Measurements from ENCODE around the gene KIAA0319L.

DNA sequence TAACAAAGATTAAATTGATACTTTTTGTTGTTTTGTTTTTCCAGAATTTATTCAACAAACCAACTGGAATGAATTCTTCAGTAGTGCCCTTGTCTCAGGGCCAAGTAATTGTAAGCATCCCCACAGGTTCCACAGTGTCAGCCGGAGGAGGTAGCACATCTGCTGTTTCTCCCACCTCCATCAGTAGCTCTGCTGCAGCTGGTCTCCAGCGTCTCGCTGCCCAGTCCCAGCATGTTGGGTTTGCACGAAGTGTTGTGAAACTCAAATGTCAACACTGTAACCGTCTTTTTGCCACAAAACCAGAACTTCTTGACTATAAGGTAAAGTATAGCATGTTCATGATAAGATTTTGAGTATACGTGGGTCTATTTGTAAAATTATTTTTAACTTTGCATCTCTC, 170.2 kb downstream of the KIAA0319L start:
- TF ChIP-seq, protein P1, sequence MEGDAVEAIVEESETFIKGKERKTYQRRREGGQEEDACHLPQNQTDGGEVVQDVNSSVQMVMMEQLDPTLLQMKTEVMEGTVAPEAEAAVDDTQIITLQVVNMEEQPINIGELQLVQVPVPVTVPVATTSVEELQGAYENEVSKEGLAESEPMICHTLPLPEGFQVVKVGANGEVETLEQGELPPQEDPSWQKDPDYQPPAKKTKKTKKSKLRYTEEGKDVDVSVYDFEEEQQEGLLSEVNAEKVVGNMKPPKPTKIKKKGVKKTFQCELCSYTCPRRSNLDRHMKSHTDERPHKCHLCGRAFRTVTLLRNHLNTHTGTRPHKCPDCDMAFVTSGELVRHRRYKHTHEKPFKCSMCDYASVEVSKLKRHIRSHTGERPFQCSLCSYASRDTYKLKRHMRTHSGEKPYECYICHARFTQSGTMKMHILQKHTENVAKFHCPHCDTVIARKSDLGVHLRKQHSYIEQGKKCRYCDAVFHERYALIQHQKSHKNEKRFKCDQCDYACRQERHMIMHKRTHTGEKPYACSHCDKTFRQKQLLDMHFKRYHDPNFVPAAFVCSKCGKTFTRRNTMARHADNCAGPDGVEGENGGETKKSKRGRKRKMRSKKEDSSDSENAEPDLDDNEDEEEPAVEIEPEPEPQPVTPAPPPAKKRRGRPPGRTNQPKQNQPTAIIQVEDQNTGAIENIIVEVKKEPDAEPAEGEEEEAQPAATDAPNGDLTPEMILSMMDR (IDR thresholded peaks at IDR 0.05) = no peak
- TF ChIP-seq EP300 (IDR thresholded peaks at IDR 0.05) (no peak), POLR2A (IDR thresholded peaks at IDR 0.05) (no peak)

All from sigmoid colon (tissue), 4 donors.